Measurements from ENCODE around the gene RBM4.

DNA sequence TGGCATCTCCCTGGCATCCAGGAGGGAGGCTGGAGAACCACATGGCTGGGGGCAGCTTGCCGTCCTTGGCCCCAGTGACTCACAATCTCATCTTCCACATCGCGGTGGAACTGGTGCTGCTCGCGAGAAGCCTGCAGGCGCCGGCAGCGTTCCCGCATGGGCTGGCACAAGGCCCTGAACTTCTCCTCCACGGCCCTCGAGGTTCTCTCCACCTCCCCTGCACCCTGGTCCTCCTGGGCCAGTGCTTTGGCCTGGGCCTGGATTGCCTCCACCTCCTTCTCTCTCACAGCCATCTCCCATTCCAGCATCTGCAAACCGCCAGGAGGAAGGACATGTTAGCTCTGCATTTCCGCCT is 55.5 kb downstream of the RBM4 start:
- TF ChIP-seq, protein P1, sequence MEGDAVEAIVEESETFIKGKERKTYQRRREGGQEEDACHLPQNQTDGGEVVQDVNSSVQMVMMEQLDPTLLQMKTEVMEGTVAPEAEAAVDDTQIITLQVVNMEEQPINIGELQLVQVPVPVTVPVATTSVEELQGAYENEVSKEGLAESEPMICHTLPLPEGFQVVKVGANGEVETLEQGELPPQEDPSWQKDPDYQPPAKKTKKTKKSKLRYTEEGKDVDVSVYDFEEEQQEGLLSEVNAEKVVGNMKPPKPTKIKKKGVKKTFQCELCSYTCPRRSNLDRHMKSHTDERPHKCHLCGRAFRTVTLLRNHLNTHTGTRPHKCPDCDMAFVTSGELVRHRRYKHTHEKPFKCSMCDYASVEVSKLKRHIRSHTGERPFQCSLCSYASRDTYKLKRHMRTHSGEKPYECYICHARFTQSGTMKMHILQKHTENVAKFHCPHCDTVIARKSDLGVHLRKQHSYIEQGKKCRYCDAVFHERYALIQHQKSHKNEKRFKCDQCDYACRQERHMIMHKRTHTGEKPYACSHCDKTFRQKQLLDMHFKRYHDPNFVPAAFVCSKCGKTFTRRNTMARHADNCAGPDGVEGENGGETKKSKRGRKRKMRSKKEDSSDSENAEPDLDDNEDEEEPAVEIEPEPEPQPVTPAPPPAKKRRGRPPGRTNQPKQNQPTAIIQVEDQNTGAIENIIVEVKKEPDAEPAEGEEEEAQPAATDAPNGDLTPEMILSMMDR (IDR thresholded peaks at IDR 0.05): no peak
- TF ChIP-seq POLR2AphosphoS5 (IDR thresholded peaks at IDR 0.05): no peak

Measured in prostate gland (tissue), 2 donors.